Activated gamma-delta T cell (primary cell): ENCODE measurements around the gene OR2H2.

Source experiments
- DNase-seq: peaks from one replicate; lab custom pipeline; 2025; lab: John Stamatoyannopoulos, UW
- total RNA-seq, 2 donors: gene quantifications; one replicate each; lab custom pipeline; 2026; lab: John Stamatoyannopoulos, UW

The OR2H2 gene
- 0 to 0.10 reads per million in 2 donors for total RNA-seq

DNA sequence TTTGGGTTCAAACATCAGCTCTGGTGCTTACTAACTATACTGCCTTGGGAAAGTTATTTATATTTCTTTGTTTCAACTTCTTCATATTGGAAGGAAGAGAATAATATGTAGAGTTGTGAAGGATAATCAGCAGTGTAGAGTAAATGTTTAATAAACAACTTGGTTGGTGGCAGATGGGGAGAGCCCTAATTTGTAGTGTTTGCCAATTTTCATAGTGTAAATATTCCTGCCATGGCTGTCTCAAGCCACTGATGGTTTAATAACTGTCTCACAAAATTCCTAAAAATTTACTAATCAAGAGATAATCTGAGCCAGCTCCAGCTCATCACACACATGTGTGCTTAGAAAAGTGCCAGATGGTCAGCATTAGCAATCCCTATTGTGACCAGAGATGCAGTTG lies at the start of gene OR2H2:
TSS of gene OR2H2 (plus strand) at position 301 of the 400 bp plus-strand sequence. CDS start 2,824 bp downstream, outside the sequence.
- DNase-seq, result no peak

- DNase-seq, result no peak
These were observed 47.1 kb upstream of the OR2H2 start for GRCh38 chr6:29537714-29538403.

GRCh38 chr6:29547573-29547972 lies 37.3 kb upstream of the OR2H2 start:
- no peak for DNase-seq

- DNase-seq, result no peak
These were observed 32.3 kb upstream of the OR2H2 start for GRCh38 chr6:29552512-29553051.

DNA sequence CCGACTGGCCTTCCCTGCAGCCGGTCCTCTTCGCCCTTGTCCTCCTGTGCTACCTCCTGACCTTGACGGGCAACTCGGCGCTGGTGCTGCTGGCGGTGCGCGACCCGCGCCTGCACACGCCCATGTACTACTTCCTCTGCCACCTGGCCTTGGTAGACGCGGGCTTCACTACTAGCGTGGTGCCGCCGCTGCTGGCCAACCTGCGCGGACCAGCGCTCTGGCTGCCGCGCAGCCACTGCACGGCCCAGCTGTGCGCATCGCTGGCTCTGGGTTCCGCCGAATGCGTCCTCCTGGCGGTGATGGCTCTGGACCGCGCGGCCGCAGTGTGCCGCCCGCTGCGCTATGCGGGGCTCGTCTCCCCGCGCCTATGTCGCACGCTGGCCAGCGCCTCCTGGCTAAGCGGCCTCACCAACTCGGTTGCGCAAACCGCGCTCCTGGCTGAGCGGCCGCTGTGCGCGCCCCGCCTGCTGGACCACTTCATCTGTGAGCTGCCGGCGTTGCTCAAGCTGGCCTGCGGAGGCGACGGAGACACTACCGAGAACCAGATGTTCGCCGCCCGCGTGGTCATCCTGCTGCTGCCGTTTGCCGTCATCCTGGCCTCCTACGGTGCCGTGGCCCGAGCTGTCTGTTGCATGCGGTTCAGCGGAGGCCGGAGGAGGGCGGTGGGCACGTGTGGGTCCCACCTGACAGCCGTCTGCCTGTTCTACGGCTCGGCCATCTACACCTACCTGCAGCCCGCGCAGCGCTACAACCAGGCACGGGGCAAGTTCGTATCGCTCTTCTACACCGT lies 31.5 kb upstream of the OR2H2 start:
- no peak for DNase-seq

DNA sequence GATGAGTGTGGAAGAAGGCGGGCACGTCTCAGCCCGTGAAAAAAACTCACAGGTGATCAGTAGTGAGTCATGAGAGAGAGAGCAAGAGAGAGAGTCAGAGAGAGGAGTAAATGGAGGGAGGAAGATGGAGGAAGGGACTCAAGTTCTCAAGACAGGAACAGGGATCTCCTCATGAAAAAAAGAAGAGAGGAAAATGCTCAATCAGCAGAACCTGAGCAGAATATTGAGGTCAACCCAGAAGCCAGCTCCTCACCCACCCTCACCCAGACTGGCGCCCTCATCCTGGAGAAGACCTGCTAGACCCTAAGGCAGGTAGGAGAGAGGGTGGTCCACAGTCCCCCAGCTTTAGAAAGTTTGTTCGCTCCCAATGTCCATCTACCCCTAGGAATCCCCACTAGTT lies 30.2 kb upstream of the OR2H2 start:
- DNase-seq, result no peak

DNA sequence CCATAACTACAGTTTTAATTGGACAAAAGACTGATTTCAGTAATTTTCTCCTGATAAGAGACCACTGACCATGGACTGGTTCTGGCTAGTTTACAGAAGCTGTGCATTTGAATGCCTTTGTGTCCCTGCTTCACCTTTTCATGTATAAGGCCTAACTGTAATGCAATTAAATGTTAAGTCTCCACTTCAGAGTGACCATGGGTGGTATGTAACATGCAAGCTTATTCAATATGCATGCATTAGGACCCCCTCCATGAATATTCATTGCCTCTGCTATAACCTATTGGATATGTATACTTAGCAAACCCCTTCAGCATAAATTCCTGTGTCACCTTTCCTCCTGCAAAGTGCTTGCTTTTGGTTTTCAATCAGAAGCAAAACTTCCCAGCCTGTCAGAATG lies 27.6 kb upstream of the OR2H2 start:
- no peak for DNase-seq

DNA sequence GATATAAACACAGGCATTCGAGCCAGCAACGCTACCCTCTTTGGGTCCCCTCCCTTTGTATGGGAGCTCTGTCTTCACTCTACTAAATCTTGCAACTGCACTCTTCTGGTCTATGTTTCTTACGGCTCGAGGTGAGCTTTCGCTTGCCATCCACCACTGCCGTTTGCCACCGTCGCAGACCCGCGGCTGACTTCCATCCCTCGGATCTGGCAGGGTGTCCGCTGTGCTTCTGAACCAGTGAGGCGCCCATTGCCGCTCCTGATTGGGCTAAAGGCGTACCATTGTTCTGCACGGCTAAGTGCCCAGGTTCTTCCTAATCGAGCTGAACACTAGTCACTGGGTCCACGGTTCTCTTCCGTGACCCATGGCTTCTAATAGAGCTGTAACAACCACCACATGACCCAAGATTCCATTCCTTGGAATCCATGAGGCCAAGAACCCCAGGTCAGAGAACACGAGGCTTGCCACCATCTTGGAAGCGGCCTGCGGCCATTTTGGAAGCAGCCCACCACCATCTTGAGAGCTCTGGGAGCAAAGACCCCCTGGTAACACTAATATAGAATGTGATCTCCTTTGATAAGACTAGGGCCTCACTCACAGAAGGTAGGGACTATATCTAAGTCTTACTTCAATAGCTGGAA lies 26.4 kb upstream of the OR2H2 start:
- no peak for DNase-seq

DNA sequence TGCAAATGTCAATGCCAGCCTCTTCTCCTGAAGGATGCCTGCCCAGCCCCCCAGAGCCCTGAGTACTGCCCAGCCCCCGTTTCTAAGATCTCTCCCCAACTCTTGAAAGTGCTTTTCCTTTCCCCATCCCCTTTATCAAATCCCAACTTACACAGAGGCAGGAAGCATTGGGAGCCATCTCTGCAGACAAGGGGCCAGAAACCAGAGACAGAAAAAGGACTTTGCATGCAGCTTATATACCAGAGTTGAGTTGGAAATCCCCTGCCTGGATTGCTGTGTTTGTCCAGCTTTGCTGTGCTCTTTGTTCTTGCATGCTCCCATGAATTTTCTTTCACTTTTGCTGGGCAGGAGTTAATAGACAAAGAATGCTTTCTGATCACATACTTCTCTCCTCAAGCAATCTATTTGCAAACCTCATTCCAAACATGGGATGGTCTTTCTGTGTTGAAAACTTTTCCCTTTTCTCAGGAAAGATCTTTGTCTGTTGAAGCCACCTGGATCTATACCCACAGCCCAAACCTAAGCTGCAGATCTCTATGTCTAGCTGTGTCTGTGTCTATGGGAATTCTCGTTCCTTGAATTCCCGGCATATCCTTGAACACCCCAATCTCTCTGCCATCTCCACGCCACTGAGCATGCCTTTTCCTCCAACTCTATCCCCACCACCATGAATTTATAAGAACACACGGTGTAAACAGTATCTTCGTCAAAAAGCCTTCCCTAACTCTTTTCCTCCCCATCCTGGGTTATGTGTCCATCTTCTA lies 25.2 kb upstream of the OR2H2 start, which contains the start of gene UBD:
TSS of gene UBD (minus strand) at position 209 of the 764 bp plus-strand sequence. CDS start at position 178, 31 bp downstream.
- no peak for DNase-seq

GRCh38 chr6:29561091-29561490 lies 23.8 kb upstream of the OR2H2 start:
- DNase-seq, result no peak

DNA sequence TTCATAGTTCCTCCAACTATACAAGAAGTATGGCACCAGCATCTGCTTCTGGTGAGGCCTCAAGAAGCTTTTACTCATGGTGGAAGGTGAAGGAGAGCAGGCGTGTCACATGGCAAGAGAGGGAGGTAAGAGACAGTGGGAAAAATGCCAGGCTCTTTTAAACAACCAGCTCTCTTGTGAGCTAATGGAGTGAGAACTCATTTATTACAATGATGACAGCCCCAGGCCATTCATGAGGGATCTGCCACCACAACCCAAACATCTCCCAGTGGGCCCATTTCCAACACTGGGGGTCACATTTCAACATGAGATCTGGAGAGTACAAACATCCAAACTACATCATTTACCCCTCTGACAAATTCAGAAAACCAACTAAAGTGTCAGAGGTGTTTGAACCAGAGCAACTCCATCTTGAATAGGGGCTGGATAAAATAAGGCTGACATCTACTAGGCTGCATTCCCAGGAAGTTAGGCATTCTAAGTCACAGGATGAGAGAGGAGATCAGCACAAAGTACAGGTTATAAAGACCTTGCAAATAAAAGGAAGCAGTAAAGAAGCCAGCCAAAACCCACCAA lies 23.2 kb upstream of the OR2H2 start:
- no peak for DNase-seq

GRCh38 chr6:29563435-29563965 lies 21.4 kb upstream of the OR2H2 start:
- DNase-seq, result no peak

GRCh38 chr6:29564875-29565274 lies 20.0 kb upstream of the OR2H2 start:
- DNase-seq, result no peak

DNA sequence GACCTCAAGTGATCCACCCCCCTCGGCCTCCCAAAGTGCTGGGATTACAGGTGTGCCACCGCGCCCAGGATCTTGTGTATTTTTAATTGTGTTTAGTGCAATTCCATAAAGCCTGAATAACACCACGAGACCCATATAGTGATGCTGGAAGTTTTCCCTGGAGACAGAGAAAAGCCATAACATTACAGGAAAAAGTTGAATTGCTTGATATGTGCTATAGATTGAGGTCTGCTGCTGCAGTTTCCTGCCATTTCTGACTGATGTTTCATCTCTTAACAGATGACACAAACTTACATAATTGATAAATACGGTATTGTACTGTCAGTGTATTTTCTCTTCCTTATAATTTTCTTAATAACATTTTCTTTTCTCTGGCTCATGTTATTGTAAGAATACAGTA lies 18.1 kb upstream of the OR2H2 start:
- no peak for DNase-seq

- DNase-seq, result no peak
These were observed 17.4 kb upstream of the OR2H2 start for GRCh38 chr6:29567541-29567940.

DNA sequence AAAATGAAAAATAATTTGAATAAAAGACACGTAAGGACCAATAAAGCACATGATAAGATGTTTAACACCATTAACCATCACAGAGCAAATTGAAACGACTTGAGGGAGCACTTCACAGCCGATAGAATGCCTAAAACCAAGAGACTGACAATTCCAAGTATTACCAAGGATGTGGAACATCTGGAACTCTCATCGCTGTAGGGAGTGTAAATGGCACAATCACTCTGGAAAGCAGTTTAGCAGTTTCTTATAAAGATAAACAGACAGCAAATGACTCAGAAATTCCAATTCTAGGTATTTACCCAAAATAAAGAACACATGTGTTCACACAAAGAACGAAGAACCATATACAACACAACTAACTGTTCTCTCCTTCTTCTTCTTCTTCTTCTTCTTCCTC lies 16.9 kb upstream of the OR2H2 start:
- no peak for DNase-seq

GRCh38 chr6:29576056-29576455 lies 8.9 kb upstream of the OR2H2 start:
- DNase-seq, result no peak

GRCh38 chr6:29577544-29577943 lies 7.4 kb upstream of the OR2H2 start:
- no peak for DNase-seq

DNA sequence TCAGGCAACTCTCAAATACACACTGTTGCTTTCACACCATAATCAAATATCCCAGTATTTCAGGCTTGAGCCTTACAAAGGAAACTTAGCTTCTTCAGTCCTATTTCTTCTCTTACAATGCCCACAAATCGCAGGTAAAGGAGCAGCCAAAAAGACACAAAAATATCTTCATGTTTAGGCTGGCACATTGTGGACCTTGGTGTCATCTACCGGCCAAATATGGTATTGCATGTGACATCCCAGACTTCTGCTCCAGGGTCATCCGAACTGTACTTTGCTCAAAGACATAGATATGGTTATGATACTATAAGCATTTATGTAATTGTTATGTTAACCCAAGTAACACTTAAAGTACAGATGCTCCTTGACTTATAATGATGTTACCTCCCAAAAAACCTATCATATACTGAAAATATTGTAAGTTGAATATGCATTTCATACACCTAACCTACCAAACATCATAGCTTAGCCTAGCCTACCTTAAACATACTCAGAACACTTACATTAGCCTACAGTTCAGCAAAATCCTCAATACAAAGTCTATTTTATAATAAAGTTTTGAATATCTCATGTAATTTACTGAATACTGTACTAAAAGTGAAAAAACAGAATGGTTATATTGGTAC lies 4.6 kb downstream of the OR2H2 start:
- DNase-seq, result no peak

GRCh38 chr6:29590218-29590808 lies 5.4 kb downstream of the OR2H2 start:
- no peak for DNase-seq
